Measurements from ENCODE around the gene FOXO3.
"Not testable (repeated sequence)": the region's sequence is repeated elsewhere in the genome, so short reads cannot be mapped to it uniquely, and the experiment has no call there.

Gene FOXO3

DNA sequence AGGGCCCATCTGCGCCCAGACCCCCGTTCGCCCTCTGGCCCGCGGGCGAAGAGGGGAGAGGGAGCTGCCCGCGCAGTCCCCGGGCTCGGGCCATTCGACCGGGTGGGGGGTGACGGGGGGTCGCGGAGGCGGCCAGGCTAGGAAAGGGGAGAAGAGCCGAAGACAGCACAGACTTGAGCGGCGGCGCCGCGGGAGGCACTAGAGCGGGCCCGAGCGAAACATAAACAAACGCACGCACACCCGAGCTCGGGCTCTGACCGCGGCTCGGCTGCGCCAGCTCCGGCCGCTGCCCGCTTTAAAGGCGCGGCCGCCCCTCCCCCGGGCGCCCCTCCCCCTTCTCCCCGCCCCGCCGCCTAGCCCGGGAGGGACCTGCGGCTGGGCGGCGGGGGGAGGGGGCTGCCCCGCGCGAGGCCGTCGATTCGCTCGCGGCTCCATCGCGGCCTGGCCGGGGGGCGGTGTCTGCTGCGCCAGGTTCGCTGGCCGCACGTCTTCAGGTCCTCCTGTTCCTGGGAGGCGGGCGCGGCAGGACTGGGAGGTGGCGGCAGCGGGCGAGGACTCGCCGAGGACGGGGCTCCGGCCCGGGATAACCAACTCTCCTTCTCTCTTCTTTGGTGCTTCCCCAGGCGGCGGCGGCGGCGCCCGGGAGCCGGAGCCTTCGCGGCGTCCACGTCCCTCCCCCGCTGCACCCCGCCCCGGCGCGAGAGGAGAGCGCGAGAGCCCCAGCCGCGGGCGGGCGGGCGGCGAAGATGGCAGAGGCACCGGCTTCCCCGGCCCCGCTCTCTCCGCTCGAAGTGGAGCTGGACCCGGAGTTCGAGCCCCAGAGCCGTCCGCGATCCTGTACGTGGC is at the start of gene FOXO3:
TSS of gene FOXO3 (plus strand) at position 455 of the 846 bp plus-strand sequence. CDS start at position 747, 292 bp downstream.
- Mint-ChIP-seq H3K36me3 (ENCODE audit: low read depth) (peaks cover 7% of the 10 kb centered on the region), H3K9me3 (no peaks in the 10 kb centered on the region), H3K27ac (peak within 1 kb of the TSS; percentile 74), H3K4me3 (peak within 1 kb of the TSS; percentile 94), H3K4me1 (ENCODE audit: low read depth) (peaks cover 51% of the 10 kb centered on the region), H3K27me3 (peaks cover 17% of the 10 kb centered on the region)

DNA sequence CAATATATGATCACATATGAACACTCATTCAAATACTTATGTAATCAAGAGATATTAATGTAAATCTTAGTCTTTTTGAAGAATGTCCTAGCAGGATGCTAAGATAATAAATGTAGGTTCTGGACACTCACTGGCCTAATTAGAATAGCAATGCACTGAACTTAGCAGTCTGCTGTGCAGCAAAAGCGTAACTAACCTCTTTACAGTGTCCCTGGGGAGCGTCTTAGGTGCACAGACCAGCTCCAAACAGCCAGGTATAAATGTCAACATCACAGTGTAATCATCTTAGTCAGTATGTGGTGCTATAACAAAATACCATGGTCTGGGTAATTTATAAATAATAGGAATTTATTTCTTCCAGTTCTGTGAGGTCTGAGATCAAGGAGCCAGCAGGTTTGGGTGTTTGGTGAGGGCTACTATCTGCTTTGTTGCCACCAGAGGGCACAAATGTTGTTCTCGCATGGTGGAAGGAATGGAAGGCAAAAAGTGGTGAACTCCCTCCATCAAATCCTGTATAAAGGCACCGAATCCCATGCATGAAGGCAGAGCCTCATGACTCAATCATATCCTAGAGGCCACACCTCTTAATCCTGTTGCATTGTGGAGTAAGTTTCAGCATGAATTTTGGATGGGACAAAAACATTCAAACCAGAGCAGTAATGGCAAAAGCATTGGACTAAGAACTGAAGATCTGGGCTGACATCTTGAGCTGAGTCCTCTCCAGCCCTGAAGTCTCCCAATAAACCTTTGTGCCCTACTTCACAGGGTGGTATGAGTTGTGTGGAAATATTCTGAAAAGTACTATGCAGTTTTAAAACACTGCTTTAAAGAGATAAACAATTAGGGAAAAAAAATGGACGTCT is 41.8 kb upstream of the FOXO3 start:
- H3K36me3 Mint-ChIP-seq (ENCODE audit: low read depth): peaks cover 4% of the 10 kb centered on the region
- no peak overlapping the region for H3K27ac Mint-ChIP-seq
- no peaks in the 10 kb centered on the region for H3K4me1 Mint-ChIP-seq (ENCODE audit: low read depth)
- no peaks in the 10 kb centered on the region for H3K9me3 Mint-ChIP-seq
- H3K4me3 Mint-ChIP-seq: no peak overlapping the region
- H3K27me3 Mint-ChIP-seq: no peaks in the 10 kb centered on the region

DNA sequence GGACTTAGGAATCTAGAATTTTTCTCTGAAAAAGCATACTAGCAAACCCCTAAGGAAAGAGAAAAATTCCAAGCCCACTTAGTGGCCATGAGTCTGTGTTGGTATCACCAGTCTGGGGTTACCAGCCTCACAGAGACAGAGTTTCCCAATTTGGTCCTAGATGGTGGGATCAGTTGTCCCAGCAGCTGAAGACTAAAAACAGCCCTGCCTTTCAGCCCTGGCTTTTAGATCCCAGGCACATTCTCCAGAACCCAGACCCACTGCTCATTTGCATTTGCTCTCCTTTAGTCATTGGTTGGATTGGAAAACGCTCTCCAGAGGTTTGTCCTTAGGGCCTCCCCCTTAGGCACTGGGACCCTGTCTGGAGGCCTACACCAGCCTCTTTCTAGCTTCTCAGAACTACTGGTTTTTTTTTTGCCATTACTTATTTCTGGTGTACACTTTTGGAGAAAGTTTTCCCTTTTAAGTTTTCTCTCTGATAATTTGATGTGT is 39.1 kb upstream of the FOXO3 start:
- Mint-ChIP-seq H3K27me3 (no peaks in the 10 kb centered on the region), H3K9me3 (no peaks in the 10 kb centered on the region), H3K4me3 (no peak overlapping the region), H3K36me3 (ENCODE audit: low read depth) (peaks cover 4% of the 10 kb centered on the region), H3K27ac (no peak overlapping the region), H3K4me1 (ENCODE audit: low read depth) (no peaks in the 10 kb centered on the region)

DNA sequence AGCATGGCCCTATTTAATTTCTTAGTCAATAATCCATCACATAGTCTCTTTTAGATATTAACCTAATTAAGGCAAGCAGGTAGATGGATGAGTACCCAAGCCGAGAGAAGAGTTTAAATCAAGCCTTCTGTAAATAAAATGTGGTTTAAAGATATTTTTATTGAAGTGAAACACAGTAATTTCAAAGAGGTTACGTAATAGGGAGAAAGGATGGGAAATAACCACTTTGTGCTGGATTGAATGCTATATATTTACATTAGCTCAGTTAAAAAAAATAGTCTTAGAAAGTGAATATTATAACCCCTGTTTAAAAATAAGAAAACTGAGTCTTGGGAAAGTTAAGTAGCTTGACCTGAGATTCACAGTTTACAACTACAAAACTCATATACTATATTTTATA is 37.0 kb upstream of the FOXO3 start:
- Mint-ChIP-seq H3K4me1 (ENCODE audit: low read depth) (no peaks in the 10 kb centered on the region), H3K9me3 (no peaks in the 10 kb centered on the region), H3K27me3 (no peaks in the 10 kb centered on the region), H3K36me3 (ENCODE audit: low read depth) (peaks cover 4% of the 10 kb centered on the region), H3K27ac (no peak overlapping the region), H3K4me3 (no peak overlapping the region)

DNA sequence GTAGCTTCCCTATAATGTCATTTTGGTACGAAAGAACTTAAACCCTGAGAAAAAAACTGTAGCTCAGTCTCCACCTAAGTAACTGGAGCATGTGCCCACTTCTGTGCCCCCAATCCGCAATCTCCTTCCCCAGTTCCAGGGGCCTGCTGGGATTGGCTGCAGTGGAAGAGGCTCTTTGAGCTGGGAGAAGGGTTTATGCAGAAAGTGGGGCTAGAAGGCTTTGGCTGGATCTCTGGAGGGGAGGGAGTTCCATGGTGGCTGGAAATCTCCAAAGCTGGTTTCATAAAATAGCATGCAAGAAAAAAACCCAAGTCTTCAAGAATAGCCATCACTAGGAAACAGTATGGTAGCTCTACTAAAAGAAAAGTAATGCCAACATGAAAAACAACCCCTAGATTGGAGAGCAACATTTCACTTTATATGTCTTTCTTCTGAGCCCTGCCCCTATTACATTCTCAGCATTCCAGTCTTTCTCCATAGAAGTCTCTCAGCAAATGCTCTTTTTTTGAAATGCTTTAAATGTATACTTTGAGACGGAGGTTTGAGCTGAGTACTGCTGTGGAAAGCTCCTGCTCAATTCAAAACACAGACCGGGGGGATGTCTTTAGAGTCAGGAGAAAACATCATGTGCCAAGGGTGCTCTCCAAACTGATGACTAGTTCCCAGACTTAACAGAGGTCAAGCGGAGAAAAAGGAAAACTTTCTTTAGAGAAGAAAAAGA is 36.0 kb upstream of the FOXO3 start:
- Mint-ChIP-seq H3K27ac (no peak overlapping the region), H3K9me3 (no peaks in the 10 kb centered on the region), H3K36me3 (ENCODE audit: low read depth) (peaks cover 4% of the 10 kb centered on the region), H3K27me3 (no peaks in the 10 kb centered on the region), H3K4me1 (ENCODE audit: low read depth) (no peaks in the 10 kb centered on the region), H3K4me3 (no peak overlapping the region)

DNA sequence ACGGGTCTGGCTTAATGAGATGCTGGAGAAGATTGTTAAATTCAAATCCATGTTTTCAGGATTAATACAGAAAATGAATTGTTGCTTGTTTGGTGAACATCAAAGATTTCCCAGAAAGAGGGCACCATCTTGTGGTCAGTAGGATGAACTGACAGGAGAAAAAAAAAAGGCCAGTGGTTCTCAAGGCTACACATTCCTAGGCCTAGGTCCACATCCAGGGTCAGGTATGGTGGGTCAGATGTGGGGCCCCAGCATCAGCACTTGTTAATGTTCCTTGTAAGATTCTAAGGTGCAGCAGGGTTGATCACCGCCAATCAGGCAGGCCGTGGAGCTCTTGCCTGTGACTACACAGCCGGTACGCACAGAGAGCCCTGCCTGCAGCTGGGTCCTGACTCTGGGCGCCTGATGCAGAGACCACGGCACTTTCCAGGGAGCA is 34.0 kb upstream of the FOXO3 start:
- H3K4me3 Mint-ChIP-seq: no peak overlapping the region
- H3K36me3 Mint-ChIP-seq (ENCODE audit: low read depth): peaks cover 4% of the 10 kb centered on the region
- H3K27me3 Mint-ChIP-seq: no peaks in the 10 kb centered on the region
- H3K27ac Mint-ChIP-seq: no peak overlapping the region
- no peaks in the 10 kb centered on the region for H3K9me3 Mint-ChIP-seq
- H3K4me1 Mint-ChIP-seq (ENCODE audit: low read depth): no peaks in the 10 kb centered on the region

DNA sequence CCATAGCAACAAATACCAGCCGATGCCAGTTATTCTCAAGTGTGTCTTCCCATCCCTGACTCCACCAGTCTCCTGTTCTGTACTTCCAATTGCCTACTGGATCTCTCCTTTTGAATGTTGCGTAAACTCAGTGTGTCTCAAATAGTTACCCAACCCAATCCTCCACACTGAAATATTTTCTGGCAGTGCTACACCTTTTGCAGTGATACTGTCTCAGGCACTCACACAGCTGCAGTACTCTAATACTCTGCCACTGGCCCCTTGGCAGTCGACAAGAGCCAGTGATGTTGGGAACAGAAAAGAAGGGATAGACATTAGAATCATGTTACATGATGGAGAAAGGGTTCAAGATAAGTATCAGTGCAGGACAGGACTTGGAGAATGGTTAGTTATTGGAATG is 31.8 kb upstream of the FOXO3 start:
- Mint-ChIP-seq H3K9me3 (no peaks in the 10 kb centered on the region), H3K4me1 (ENCODE audit: low read depth) (no peaks in the 10 kb centered on the region), H3K27me3 (no peaks in the 10 kb centered on the region), H3K4me3 (no peak overlapping the region), H3K36me3 (ENCODE audit: low read depth) (no peaks in the 10 kb centered on the region), H3K27ac (no peak overlapping the region)

DNA sequence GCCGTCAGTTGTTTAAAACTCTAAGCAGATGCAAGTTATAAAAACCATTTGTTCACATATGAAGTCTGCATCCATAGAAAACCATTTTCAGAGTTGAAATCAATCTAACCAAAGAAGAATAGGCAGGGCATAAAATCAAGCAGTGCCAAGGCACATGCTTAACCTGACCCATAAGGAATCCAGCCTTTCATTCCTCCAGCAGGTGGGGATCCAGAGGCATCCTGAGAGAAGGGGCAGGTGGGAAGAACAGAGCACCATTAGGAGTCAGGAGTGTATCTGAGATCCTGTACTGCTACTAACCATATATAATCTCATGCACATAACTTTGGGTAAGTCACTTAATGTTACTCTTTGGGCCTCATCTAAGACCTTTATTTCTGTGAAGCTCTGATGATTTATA is 29.4 kb upstream of the FOXO3 start:
- Mint-ChIP-seq H3K27me3 (no peaks in the 10 kb centered on the region), H3K27ac (no peak overlapping the region), H3K36me3 (ENCODE audit: low read depth) (no peaks in the 10 kb centered on the region), H3K4me1 (ENCODE audit: low read depth) (no peaks in the 10 kb centered on the region), H3K9me3 (no peaks in the 10 kb centered on the region), H3K4me3 (no peak overlapping the region)

DNA sequence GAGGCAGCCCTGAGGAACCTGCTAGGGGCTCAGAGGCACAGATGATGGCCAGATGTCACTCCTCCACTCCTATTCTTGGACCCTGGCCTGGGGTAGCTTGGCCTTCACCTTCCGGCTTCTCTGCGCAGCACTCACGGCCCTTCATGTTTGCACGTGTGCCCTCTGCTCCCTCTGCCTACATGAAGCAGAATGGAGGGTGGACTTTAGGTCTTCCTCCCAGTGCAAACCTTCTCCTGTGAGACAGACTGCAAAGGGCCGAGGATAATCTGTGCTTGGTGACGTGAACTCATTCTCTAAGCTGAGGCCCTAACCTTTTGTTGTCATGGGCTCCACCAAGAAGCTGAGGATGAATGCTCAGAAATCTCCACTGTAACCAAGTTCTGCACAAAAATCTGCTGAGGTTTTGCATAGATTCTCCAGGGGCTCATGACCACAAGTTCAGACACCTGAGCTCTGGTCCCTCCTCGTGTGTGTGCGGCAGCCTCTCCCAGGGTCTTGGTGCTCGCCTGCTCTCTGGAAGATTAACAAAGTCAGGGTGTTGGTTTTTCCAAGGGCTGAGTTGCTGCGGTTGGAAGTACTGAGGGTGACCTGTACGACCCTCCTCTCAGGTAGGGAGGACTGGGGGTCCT is 25.5 kb upstream of the FOXO3 start:
- Mint-ChIP-seq H3K36me3 (ENCODE audit: low read depth) (no peaks in the 10 kb centered on the region), H3K27me3 (peaks cover 3% of the 10 kb centered on the region), H3K4me3 (no peak overlapping the region), H3K4me1 (ENCODE audit: low read depth) (no peaks in the 10 kb centered on the region), H3K27ac (no peak overlapping the region), H3K9me3 (peaks cover 4% of the 10 kb centered on the region)

DNA sequence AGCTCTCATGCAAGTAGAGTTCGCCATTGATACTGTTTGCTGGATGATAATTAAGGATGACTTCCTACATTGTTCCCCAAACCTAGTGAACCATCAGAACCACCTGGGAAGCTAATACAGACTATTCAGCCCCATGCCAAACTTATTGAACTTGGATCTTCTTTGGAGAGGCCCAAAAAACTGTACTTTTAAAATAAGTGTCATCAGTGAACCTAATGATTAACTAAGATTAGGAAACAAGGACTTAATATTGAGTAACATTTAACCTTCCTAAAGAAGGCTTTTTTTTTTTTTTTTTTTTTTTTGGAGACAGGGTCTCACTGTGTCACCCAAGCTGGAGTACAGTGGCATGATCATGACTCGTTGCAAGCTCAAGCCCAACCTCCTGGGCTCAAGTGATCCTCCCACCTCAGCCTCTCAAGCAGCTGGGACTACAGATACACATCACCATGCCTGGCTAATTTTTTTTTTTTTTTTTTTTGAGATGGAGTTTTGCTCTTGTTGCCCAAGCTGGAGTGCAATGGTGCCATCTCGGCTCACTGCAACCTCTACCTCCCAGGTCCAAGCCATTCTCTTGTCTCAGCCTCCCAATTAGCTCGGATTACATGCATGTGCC is 24.7 kb upstream of the FOXO3 start:
- H3K4me3 Mint-ChIP-seq; H3K4me1 Mint-ChIP-seq (ENCODE audit: low read depth); H3K27ac Mint-ChIP-seq; H3K27me3 Mint-ChIP-seq; H3K9me3 Mint-ChIP-seq; H3K36me3 Mint-ChIP-seq (ENCODE audit: low read depth): not testable (repeated sequence)

DNA sequence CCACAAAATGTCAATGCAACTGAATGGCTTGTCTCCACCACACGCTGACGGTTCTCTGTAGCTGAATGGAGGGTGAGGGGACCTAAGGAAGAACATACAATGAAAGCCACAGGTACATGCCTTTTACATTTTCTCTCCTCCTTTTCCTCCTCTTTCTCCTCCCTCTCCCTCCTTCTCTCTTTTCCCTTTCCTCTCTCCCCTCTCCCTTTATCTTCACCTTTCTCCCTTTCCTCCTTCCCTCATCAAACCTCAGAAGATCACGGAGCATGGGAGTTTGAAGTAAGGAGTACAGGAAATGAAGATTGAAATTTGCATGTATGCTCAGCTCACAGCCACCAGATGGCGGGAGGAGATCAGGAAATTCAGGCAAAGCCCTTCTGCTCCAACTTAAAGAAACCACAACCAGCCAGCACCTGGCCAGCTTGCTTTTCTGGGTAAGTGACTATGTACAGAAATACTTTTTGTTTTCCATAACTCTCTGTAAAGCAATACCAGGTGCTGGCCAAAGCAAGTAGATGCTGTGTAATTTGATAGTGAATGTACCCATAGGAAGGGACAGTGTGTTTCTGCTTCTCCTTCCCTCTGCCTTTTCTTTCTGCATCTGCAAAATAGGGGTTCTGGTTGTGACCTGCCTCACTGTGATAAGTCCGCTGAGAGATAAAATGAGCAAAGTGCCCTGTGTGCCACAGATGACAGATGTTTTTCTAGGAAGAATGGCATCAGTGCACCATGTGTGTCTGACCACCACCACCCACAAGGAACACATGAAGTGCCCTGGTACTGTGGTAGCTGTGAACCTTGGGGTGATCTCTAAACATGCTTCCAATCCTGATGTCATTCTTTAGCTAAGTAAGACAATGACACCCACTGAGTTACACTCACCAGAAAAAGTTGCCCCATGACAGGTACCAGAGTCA is 18.6 kb upstream of the FOXO3 start:
- peaks cover 8% of the 10 kb centered on the region for H3K27me3 Mint-ChIP-seq
- H3K4me3 Mint-ChIP-seq: no peak overlapping the region
- H3K36me3 Mint-ChIP-seq (ENCODE audit: low read depth): no peaks in the 10 kb centered on the region
- H3K9me3 Mint-ChIP-seq: peaks cover 4% of the 10 kb centered on the region
- peaks cover 9% of the 10 kb centered on the region for H3K4me1 Mint-ChIP-seq (ENCODE audit: low read depth)
- H3K27ac Mint-ChIP-seq: no peak overlapping the region

DNA sequence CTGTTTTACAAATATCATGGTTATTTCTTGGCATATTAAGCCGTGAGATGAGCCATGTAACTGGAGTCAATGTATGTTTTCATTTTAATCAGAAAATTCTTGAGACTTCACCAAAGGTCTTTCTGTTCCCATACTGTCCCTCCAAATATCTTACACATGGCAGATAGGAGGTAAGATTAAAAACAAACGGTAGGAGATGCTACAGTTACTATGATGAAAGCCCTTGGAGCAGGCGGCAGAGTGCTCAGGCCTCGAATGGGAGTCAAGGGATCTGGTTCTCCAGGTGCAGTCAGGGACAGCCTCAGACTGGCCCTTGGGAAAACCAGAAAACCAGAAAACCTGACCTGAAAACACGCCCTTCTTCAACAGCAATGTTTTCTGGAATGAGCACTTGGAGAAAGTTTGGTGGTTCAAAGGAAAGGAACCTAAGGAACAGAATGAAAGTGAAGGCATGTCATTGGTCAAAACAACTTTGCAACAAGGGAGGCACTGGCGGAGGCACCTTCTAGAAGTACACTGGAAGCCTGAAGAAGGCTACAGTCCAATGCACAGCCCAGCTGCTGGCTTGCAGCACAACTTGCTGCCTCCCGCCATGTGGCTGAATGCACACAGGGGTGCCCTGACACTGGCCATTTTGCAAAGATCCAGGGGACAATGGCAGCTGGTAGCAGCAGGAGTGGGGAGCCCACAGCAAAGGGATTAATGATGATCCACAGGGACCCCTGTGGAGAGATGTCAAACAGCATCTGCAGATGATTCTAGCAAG is 17.4 kb upstream of the FOXO3 start:
- peaks cover 4% of the 10 kb centered on the region for H3K27me3 Mint-ChIP-seq
- H3K9me3 Mint-ChIP-seq: peaks cover 4% of the 10 kb centered on the region
- H3K27ac Mint-ChIP-seq: no peak overlapping the region
- peaks cover 11% of the 10 kb centered on the region for H3K4me1 Mint-ChIP-seq (ENCODE audit: low read depth)
- H3K4me3 Mint-ChIP-seq: no peak overlapping the region
- H3K36me3 Mint-ChIP-seq (ENCODE audit: low read depth): no peaks in the 10 kb centered on the region

DNA sequence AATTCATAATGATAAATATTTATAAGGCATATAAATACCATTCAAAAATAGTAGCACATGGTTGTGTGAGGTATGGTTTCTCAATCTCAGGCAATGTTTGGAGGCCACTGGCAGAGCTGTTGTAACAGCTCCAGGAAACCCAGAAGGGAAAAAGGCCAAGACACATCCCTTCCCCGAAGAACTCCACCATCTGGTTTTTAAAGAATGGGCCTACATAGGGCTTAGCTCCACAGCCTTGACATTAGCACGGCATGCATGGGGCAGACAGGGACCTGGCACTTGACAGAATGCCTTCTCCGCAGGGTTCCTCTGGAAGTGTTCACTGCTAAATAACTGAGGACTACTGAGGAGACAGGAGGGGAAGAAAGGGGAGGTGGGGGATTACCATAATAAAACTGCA is 16.1 kb upstream of the FOXO3 start:
- Mint-ChIP-seq H3K4me1 (ENCODE audit: low read depth) (peaks cover 11% of the 10 kb centered on the region), H3K36me3 (ENCODE audit: low read depth) (no peaks in the 10 kb centered on the region), H3K27ac (no peak overlapping the region), H3K27me3 (peaks cover 4% of the 10 kb centered on the region), H3K4me3 (no peak overlapping the region), H3K9me3 (peaks cover 4% of the 10 kb centered on the region)
